Measurements from ENCODE around the gene LMBR1.
"Not testable (repeated sequence)": the region's sequence is repeated elsewhere in the genome, so short reads cannot be mapped to it uniquely, and the experiment has no call there.

LMBR1 gene

DNA sequence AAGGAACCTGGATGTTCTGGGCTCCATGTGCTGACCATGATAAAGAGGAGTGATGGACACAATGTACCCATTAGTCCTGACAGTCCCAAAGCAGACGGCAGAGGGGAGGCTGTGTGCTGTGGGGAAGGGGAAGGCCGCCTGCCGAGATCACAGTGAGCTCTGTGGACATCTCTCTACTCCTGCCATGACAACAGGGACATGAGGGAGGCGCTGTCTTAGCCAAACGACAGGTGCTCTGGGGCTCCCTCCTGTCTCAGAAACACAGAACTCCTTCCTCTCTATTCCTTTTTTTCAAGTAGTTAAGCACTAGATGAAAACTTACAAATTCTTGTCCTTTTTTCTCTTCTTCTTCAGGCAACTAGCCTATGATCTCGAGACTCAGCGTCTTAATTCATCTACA lies 139.4 kb downstream of the LMBR1 start:
- DNase-seq, result no peak

DNA sequence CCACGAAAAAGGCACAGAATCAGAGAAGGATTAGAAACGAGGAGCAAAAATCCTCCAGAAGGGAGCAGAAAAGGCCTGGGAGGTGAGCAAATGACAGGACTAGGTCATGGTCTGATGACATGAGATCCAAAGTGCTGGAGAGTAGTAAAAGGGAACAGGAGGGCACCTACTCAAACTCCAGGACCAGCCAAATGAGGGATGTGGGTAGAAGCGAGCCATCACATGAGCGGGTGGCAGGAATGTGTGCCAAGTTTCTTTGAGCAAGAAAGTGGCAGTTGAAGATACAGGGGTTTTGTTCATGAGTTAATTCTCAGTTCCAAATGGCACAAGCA lies 139.8 kb downstream of the LMBR1 start:
- no peak for DNase-seq

DNA sequence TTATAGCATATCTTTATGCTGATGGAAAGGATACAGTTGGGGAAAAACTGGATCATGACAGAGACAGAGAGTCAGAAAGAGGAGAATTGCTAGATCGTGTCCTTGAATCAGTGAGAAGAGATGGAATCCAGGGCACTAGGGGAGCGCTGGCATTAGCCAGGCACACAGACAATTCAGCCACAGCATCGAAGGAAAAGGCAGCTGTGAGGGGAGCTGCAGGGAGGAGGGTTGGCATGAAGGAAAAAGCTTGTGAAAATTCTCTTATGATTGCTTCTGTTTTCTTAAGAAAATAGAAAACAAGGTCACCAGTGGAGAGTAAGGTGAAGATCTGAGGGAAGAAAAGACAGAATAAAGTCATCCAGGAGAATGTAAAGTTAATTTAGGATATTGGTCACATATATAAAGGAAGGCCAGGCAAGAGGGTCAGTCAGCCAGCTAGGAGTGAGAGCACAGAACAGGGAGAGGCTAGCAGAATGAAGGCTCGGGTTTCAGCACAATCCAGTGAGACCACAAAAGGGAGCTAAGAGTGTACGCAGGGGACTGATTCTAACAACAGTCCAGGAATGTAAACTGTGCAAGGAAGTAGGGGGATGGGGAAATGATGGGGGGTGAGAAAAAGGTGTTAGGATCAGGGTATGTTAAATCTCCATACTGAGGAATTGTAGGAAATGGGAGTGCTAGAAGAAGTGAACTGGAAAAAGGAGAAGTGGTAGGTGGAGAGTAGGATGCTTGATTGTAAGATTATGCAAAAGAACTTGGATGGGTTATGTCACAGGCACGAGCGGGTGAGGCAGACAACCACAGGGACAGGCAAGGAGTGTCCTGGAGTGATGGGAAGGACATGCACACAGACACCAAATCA lies 140.4 kb downstream of the LMBR1 start:
- peak; percentile 42 for DNase-seq

DNA sequence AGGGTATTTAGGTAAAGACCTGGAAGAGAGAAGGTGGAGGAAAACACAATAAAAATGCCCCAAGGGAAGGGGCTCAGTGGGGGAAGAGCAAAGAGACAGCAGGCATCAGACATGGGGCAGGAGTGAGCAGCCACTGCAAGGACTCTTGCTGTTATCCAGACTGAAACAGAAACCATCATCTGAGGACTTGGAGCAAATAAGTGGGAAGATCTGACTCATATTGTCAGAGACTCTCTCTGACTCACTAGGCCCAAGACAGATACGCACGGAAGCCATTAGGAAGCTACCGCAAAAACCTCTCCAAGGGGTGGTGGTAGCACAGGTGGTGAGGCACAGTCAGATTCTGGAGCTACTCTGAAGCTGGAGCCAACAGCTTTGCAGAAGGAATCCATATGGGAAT lies 141.7 kb downstream of the LMBR1 start:
- DNase-seq, result peak; percentile 79

DNA sequence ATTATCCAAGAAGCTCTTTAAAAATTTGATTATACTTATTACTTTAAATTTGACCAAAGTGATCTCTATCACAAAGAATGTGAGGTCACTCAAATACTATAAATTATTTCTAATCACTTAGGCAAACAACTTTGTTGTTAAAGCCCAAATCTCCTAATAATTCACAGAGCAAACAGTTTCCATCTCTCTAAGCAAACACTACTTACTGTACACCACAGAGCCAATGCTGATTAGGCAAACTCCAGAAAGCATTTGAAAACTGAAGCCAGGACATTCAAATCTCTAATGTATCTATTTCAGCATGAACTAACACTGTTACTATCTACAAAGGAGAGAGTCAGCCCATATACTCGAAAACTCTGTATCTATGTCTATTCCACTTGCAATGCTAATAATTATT lies 145.3 kb downstream of the LMBR1 start:
- no peak for DNase-seq

DNA sequence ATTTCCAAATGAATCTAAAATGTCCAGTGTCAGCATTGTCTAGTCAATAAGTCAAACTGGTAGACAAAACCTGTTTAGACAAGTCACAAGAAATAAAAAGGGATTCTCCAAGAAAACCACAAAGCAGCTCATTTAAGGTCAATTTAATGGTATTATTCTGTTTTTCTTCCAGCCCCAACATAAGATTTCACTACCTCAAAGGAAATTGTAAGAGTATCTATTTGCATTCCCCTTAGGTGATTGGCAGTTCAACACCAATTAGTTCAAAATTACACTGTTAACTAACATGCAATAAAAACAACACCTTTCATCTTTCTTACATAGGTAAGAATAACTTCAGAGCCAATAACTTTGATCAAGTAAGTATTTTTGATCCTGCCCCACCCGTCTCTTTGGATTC lies 146.1 kb downstream of the LMBR1 start:
- no peak for DNase-seq

DNA sequence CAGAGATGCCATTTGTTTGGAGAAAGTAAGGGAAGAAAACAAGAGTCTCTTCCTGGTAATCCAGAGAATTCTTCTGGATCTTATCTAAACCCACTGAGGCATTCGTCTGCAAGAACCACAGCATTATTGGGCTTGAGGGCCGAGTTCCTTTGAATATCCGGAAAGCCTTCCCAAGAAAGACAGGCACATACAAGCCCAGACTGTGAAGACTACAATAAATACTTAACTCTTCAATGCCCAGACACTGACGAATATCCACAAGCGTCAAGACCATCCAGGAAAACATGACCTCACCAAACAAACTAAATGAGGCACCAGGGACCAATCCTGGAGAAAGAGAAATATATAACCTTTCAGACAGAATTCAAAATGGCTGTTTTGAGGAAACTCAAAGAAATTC lies 153.4 kb downstream of the LMBR1 start:
- DNase-seq, result no peak

DNA sequence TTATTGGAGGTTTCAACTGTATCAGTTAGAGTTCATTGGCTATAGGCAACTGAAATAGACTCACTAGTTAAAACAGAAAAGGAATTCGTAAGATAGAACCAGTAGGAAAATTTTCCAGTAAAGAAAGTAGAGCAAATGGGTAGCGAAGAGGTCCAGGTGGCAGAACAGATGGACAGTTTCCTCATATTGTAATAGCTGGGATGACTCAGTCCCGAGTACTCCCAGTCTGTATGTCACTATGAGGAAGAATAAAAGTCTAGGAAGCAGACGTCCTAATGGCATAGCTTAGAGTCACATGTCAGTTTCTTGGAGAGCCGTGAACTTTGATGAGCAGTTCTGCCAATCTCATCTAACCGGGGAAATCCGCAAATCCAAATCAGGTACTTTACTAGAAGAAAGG lies 157.1 kb downstream of the LMBR1 start:
- no peak for DNase-seq

DNA sequence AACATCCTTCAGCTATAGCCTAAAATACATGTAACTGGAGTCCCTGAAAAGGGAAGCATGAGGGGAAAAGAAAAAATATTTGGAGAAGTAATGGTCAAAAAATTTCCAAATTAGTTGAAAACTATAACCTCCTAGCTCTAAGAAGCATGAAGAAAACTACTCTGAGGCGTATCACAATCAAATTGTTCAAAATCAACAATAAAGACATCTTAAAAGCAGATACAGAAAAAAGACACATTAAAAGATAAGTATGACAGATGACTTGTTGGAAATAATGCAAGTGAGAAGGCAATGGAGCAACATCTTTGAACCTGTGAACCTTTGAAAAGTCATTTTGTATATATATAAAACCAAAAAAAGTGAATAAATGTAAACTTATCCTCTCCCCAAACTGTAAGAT lies 159.3 kb downstream of the LMBR1 start:
- DNase-seq, result no peak

DNA sequence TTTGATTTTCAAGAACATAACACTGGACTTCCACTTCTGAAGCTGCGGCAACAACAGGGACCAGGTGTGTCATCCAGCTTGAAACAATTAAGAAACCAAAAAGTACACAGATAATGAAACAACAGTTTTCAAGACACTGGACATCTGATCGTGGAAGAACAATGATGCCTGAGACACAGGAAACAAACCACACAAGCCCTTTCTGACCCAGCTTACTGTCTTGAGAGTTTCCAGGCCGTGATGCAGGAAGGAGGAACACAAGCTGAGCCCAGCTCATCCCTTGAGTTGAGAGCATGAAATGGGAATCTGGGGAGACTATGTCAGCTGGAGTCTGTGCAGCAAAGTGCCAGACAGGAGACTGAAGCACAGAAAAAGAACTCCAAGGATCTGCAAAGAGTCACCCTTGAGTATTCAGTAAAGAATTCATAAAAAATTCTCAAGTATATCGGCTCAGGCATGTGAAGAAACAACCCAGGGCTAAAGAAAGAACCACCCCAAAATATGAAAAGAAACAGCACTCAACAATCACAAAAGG lies 160.8 kb downstream of the LMBR1 start:
- DNase-seq, result no peak

DNA sequence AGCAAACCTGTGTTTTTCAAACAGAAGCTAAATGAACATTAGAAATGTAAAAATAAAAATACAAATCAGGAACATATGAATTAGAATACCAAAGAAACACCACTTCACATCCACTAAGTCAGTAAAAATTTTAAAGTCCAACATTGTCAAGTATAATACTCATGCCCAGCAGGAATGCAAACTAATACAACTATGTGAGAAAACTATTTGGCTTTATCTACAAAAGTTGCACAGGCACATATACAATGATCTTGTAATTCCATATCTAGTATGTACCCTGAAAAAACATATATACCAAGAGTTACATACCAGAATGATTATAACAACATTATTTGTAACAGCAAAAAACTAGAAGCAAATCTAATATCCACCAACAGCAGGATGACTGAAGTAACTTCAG lies 161.3 kb downstream of the LMBR1 start:
- DNase-seq, result peak; percentile 29

DNA sequence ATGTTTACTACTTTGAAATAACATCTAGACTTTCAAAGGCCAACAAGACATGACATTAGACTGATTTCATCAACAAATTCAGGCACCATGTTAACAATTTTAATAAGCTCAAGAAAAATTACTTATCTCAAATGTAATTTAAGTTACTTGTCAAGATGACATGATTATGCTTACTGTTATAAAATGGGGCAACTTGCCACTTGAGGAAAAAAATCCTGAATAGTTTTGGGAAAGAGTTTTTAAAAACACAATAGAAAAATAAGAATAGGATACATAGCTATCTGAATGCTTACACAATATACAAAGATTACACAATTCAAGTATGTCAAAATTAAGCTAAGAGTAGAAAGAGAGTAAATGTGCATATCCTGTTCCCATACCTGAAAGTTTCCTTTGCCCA lies 167.0 kb downstream of the LMBR1 start:
- DNase-seq, result no peak

DNA sequence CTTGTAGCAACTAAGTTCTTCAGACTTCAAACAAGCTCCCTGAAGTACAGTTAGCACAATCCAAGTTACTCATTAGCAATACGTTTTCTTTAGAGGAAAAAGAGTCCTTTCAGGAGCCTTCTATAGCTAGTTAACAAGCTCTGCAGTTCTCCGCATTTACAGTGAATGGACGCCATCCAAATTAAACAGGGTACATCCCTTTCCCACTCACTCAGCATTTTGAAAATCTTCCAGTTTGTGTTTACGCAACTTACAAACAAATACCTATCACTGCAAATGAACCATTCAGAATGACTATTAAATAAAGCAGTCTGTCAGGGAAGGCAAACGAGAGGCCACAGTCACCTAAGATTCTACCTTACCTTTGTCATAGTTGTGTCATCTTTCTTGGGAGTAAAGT lies 167.9 kb downstream of the LMBR1 start:
- no peak for DNase-seq

DNA sequence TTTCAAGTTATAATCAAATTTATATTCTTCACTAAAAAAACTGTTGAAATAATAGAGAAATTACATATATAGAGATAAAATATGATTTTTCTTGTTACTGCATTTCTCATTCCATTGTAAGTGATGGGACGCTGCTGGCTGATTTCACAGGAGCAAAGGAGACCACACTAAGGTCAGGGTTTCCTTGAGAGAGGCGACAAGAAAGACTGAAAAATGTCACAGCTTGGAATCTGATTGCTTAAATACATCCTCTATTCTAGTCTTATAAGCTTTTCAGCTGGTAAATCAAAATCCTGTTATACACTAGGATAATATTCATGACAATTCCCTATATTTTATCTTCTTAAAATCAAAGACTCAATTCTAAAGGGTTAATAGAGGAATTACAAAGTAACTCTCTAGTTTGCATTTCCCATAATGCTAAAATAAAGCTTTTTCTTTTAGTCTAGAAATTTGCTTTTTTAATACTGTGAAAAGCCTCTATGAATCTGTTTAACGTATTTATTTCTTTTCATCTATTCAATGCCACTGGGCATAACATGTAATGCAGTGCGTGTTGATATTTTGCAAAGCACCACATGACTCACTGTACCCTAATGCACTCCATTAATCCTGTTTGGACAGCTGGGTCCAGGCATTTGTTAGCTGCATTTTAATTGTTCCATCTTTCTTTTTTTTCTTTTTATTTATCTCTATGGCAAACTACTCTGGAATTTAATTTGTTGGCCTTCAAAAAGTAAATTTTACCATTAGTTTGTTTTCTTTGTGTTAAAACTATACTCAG lies 170.7 kb downstream of the LMBR1 start:
- DNase-seq, result no peak

DNA sequence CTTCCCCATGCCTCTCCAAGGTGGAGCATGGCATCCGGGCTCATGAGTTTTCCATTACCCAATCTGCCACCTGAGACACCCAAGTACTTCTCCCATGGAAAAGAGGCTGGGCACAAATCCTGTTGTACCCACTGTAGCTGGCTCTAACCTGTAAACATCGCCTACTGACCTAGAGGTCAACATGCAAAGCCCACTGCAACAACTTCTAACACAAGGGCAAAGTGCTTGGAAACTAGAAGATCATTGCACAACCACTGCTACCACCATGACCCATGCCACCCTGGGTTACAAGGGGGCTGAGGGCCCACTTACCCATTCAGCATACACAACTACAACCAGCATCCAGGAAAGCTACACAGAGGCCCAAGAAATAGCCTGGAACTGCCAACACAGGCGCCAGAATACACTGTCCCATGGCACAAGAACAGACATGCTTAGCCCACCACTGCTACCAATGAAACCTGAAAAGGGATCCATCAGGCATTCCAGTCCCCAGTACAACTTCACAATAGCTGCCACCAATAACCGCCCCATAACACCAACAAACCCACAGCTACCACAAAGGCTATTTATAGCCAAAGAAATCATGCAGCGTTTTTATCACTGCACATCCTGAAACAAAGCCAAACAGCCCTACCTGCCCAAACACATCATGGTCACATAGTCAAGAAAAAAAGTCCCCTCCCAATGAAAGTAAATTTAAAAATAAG lies 189.1 kb downstream of the LMBR1 start:
- DNase-seq, result no peak

DNA sequence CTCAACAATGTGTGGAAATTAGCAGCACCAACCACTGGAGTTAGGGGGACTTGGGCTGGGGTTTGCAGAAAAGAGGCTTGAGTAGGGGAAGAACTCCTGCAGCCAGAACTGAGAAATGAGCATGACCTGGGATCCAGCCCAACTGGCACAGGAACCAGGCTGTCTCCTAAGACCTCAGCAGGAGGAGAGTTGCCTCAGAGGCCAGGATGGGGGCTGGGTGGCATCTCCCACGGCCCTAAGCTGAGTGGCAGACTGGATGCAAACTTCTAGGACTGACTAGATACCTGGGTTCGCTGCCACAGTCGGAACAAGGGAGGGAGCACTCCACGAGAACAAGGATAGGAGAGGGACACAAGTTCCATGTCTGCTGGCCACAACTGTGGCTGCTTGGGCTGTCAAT lies 189.8 kb downstream of the LMBR1 start:
- no peak for DNase-seq

DNA sequence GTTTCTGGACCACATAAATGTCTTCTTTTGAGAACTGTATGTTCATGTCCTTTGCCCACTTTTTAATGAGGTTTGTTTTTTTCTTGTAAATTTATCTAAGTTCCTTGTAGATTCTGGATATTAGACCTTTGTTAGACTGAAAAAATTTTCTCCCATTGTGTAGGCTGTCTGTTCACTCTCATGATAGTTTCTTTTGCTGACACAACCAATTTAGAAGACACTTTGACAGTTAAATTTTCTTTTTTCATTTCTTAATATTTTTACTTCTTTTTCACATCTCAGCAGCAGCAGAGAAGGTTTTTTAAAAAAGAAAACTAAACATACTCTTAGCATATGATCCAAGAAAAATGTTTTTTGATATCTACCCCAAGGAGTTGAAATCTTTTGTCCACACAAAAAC lies 190.6 kb downstream of the LMBR1 start:
- no peak for DNase-seq

DNA sequence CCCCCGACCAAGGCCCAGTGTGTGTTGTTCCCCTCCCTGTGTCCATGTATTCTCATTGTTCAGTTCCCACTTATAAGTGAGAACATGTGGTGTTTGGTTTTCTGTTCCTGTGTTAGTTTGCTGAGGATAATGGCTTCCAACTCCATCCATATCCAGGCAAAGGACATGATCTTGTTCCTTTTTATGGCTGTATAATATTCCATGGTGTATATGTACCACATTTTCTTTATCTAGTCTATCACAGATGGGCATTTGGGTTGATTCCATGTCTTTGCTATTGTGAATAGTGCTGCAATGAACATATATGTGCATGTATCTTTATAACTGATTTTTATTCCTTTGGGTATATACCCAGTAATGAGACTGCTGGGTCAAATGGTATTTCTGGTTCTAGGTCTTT lies 191.2 kb downstream of the LMBR1 start:
- not testable (repeated sequence) for DNase-seq

DNA sequence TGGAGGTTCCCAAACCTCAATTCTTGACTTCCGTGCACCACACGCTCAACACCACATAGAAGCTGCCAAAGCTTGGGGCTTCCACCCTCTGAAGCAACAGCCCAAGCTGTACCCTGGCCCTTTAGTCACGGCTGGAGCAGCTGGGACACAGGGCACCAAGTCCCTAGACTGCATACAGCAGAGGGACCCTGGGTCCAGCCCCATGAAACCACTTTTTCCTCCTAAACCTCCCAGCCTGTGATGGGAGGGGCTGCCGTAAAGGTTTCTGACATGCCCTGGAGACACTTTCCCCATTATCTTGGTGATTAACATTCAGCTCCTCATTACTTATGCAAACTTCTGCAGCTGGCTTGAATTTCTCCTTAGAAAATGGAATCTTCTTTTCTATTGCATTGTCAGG lies 194.5 kb downstream of the LMBR1 start:
- DNase-seq, result not testable (repeated sequence)

DNA sequence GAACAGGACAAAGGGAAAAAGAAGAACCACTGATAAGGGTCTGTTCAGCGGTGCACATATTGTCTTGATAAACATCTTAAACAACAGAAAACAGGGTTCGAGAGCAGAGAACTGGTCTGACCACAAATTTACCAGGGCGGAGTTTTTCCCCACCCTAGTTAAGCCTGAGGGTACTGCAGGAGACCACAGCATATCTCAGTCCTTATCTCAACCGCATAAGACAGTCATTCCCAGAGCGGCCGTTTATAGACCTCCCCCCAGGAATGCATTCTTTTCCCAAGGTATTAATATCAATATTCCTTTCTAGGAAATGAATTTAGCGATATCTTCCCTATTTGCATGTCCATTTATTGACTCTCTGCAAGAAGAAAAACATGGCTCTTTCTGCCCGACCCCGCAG lies 195.7 kb downstream of the LMBR1 start:
- DNase-seq, result not testable (repeated sequence)

DNA sequence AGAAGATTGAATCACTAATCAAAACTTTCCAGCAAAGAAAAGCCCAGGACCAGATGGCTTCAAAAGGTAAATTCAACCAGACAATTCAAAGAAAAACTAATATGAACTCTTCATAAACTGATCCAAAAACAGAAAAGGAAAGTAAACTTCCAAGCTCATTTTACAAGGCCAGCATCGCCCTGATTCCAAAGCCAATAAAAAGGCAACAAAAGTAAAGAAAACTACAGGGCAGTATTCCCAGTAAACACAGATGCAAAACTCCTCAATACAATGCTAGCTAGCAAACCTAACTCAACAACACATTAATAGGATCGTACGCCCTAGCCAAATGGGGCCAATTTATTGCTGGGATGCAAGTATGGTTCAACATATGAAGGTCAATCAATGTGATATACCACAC lies 199.4 kb downstream of the LMBR1 start:
- DNase-seq, result no peak

DNA sequence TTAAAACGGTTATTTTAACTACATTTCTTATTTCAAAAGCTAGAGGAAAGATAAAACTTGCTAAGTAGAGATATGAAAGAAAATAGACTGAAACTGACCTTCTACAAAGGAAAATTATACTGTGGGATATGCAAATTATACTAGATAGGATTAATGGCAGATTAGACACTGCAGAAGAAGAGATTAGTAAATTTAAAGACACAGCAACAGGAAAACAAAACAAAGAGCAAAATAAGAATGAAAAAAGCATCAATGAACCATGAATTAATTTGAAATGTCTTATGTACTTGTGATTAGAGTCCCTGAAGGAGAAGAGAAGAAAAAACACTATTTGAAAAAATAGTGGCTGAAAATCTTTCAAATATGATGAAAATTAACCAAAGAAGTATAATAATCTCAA lies 200.1 kb downstream of the LMBR1 start:
- DNase-seq, result no peak

DNA sequence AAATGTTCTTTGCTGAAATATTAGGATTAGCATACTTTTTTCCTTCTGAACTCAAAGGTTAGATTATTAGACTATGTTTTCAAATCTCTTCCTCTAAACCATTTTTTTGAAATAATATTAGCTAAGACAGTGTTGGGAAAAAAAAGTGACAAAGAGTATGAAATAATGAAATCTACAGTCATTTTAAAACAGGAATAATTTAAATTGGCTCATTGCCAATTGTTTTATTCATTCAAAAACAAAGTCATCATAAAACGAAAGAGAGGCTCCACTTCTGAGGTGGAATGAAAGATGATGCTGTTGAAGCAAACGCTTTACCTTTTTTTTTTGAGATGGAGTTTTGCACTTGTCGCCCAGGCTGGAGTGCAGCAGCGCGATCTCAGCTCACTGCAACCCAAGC lies 201.2 kb downstream of the LMBR1 start:
- DNase-seq, result no peak
